Mammary epithelial cell (primary cell): ENCODE measurements around the gene ZGPAT.

Experiments
- EZH2 ChIP-seq: IDR thresholded peaks from 2 replicates; pipeline ENCODE4 v1.6.1; 2012; ENCODE audit warnings: low read length, inconsistent platforms, borderline replicate concordance
- TF ChIP-seq, protein P1 (sequence below), 2 donors: IDR thresholded peaks in 1 of 2; conservative IDR thresholded peaks in 1 of 2; 2 replicates each; pipeline ENCODE4 v1.5.1; 2011 to 2012; ENCODE audit warnings: inconsistent platforms in 2 of 2, low read length in 2 of 2, mild to moderate bottlenecking in 2 of 2, control low read depth in 1 of 2, low read depth in 1 of 2; ENCODE audit not compliant: insufficient read depth in 1 of 2; ENCODE audit errors: extremely low read depth in 1 of 2

DNA sequence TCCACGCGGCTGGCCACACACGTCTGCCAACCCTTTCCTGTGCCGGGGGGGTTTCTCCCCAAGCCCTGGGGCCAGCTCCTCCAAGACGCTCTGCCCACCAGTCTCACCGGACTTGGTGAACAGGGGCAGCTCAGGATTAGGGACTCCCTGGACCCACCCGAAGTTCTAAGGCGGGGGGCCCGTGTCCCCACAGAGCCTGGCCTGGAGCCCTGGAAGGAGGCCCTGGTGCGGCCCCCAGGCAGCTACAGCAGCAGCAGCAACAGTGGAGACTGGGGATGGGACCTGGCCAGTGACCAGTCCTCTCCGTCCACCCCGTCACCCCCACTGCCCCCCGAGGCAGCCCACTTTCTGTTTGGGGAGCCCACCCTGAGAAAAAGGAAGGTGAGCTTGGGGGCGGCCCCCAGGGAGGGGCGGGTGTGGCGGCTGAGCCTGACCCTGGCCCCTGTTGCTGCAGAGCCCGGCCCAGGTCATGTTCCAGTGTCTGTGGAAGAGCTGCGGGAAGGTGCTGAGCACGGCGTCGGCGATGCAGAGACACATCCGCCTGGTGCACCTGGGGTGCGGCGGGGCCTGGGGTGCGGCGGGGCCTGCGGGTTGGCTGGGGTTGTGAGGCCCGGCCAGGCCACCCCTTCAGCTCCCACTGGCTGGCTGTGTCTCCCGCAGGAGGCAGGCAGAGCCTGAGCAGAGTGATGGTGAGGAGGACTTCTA is 34.0 kb downstream of the ZGPAT start:
- TF ChIP-seq, protein P1, sequence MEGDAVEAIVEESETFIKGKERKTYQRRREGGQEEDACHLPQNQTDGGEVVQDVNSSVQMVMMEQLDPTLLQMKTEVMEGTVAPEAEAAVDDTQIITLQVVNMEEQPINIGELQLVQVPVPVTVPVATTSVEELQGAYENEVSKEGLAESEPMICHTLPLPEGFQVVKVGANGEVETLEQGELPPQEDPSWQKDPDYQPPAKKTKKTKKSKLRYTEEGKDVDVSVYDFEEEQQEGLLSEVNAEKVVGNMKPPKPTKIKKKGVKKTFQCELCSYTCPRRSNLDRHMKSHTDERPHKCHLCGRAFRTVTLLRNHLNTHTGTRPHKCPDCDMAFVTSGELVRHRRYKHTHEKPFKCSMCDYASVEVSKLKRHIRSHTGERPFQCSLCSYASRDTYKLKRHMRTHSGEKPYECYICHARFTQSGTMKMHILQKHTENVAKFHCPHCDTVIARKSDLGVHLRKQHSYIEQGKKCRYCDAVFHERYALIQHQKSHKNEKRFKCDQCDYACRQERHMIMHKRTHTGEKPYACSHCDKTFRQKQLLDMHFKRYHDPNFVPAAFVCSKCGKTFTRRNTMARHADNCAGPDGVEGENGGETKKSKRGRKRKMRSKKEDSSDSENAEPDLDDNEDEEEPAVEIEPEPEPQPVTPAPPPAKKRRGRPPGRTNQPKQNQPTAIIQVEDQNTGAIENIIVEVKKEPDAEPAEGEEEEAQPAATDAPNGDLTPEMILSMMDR (conservative IDR thresholded peaks at IDR 0.05 in 1 of 2, IDR thresholded peaks at IDR 0.05 in 1 of 2; ENCODE audit: extremely low read depth in 1 of 2, insufficient read depth in 1 of 2, low read depth in 1 of 2, low read length in 2 of 2), result no peak
- no peak for TF ChIP-seq EZH2
